EL (cell line): ENCODE results near the gene ATE1.
A peak's percentile ranks its signal among the peaks of the same experiment; 100 is the strongest.
"Not testable (repeated sequence)": the region's sequence is repeated elsewhere in the genome, so short reads cannot be mapped to it uniquely, and the experiment has no call there.

ENCODE experiments used
- DNase-seq: peaks from one replicate; pipeline ENCODE4 v3.0.0-alpha.2; 2016

The ATE1 gene

GRCh38 chr10:121927841-121928527, at the start of gene ATE1:
ATE1 (minus strand) TSS chr10:121928031; CDS start chr10:121927949, 82 bp downstream.
- DNase-seq, result peak; percentile 93

- DNase-seq, result no peak
Observed at GRCh38 chr10:121976607-121977006, 48.8 kb upstream of the ATE1 start.

GRCh38 chr10:121975295-121976086, 47.7 kb upstream of the ATE1 start:
- DNase-seq, result no peak

GRCh38 chr10:121974535-121975294, 46.9 kb upstream of the ATE1 start, which contains the start of gene NSMCE4A:
NSMCE4A (minus strand) TSS chr10:121975217; CDS start chr10:121975165, 52 bp downstream.
- peak; percentile 76 for DNase-seq

GRCh38 chr10:121974019-121974534, 46.2 kb upstream of the ATE1 start:
- DNase-seq, result no peak

GRCh38 chr10:121969086-121969485, 41.3 kb upstream of the ATE1 start:
- DNase-seq, result not testable (repeated sequence)

GRCh38 chr10:121965996-121966395, 38.2 kb upstream of the ATE1 start:
- no peak for DNase-seq

GRCh38 chr10:121961456-121961855, 33.6 kb upstream of the ATE1 start:
- no peak for DNase-seq

- DNase-seq, result no peak
Observed at GRCh38 chr10:121959671-121960070, 31.8 kb upstream of the ATE1 start.

GRCh38 chr10:121956111-121957061, 28.6 kb upstream of the ATE1 start:
- peak; percentile 50 for DNase-seq

GRCh38 chr10:121952226-121952625, 24.4 kb upstream of the ATE1 start:
- peak; percentile 59 for DNase-seq

GRCh38 chr10:121949451-121949850, 21.6 kb upstream of the ATE1 start:
- DNase-seq, result no peak

- no peak for DNase-seq
Observed at GRCh38 chr10:121949049-121949448, 21.2 kb upstream of the ATE1 start.

- DNase-seq, result no peak
Observed at GRCh38 chr10:121947343-121948330, 19.8 kb upstream of the ATE1 start.

- DNase-seq, result peak; percentile 88
Observed at GRCh38 chr10:121942749-121943416, 15.1 kb upstream of the ATE1 start.

GRCh38 chr10:121941532-121941931, 13.7 kb upstream of the ATE1 start:
- DNase-seq, result no peak

GRCh38 chr10:121936295-121936694, 8.5 kb upstream of the ATE1 start:
- no peak for DNase-seq

- no peak for DNase-seq
Observed at GRCh38 chr10:121935702-121936101, 7.9 kb upstream of the ATE1 start.

- DNase-seq, result not testable (repeated sequence)
Observed at GRCh38 chr10:121930268-121931085, 2.6 kb upstream of the ATE1 start.
